KOPT-K1 (cell line): ENCODE data around the gene ELMO1.

ENCODE experiments used
- H3K27ac ChIP-seq: fragments of 200-600 bp; sonication (generic); 2 replicates; pipeline ENCODE4 v1.5.1; 2016; ENCODE audit warnings: antibody characterized with exemption, mild to moderate bottlenecking, low read depth, low read length; ENCODE audit not compliant: poor library complexity, severe bottlenecking
- H3K36me3 ChIP-seq: fragments of 200-600 bp; sonication (generic); 2 replicates; pipeline ENCODE4 v1.5.1; 2017; ENCODE audit warnings: antibody characterized with exemption, mild to moderate bottlenecking, low read length, moderate library complexity; ENCODE audit not compliant: insufficient read depth
- H3K9me3 ChIP-seq: fragments of 200-600 bp; sonication (generic); 2 replicates; pipeline ENCODE4 v1.5.1; 2017; ENCODE audit warnings: antibody characterized with exemption, low read length, mild to moderate bottlenecking; ENCODE audit not compliant: insufficient read depth, poor library complexity, severe bottlenecking

The ELMO1 gene

DNA sequence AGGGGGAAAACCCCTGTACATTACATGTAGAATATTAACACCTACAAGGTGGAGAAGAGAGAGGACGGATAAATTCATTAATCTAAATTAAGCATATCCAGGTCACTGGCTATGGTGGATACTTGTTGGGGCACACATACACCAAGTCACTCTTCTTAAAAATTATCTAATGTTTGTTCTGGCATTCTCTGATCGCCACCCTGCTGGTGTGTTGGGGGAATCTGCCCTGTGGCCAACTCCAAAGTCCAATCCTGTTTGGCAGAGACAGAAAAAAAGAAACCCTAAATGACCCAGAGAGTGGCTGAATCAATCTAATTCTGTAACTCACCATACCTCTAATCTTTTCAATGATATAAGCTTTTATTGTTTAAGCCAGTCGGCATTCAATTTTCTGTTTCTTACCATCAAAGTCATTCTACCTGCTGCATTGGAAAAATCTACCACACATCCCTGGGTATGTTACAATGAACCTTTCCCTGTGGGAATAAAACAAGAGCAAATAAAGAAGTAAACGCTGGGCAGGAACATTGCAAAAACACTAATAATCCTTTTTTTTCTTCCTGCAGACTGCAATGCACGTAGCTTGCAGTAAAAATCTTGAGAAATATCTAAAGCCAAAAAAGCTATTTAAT is 34.2 kb downstream of the ELMO1 start:
- peaks cover 5% of the 10 kb centered on the region for H3K9me3 ChIP-seq
- H3K36me3 ChIP-seq = no peaks in the 10 kb centered on the region
- H3K27ac ChIP-seq = no peak overlapping the region

DNA sequence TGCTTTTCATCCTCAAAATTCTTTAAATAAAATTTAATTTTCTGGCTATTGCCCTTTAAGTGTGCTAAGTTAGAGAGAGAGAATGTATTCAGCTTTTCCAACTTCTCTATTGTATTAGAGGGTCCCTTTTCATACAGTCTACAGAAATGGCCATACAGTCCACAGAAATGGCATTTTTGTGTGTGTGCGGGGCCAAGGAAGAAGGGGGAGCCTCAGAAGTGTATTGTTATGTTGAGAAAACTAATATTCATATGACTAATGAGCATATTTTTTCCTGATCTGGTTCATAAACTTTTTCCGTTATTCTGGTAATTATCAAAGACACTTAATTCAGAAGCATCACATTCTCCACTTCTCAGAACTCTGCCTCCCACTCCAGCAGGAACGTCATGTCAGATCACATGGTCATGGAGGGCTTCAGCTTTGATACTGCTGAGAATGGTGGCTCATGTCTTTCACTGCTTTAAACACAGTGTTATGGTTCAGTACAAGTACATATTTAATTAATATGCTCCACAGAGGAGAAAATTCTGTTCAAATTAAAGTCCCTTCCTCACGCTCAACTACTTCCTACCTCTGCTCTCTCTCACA is 37.1 kb downstream of the ELMO1 start:
- Histone ChIP-seq H3K9me3 (peaks cover 5% of the 10 kb centered on the region), H3K36me3 (no peaks in the 10 kb centered on the region), H3K27ac (no peak overlapping the region)

DNA sequence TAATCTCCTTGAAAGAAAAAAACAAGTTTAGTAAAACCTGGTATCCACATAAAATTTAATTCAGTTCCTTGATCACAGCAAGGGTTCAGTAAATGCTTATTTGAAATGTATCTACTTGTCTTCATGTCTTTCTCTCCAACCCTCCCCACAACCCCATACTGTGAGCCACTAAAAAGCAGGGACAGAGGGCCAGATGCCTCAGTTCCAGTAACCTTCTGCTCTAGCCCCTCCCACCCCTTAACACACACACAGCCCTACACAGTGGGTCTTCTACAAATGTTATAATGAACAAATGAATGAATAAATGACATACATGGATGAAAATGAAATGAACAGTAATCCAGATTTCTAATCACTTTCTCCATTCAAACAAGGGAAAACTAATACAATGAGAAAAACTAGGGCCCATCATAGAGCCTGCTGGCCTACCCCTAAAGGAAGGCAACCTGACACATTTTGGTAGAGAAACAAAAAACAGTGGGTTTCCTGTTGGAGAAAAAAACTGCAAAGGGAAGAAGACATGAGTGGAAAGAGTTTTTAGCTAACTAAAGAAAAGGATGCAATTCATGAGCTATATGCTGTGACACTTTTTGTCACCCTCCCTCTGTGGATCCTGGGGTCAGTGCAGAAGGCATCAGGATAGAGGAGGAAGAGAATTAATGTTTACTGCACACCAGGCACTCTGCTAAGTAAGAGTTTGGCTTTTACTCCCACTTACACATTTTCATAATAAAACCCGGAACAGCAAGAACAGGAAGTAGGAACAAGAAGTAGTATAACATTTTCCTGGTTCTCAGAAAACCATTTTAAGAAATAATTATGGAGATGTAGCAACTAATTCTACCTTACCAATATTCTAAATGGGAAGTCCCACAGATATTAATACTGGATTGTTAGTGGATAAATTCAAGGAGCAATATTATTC is 38.1 kb downstream of the ELMO1 start:
- H3K36me3 ChIP-seq = no peaks in the 10 kb centered on the region
- peaks cover 5% of the 10 kb centered on the region for H3K9me3 ChIP-seq
- H3K27ac ChIP-seq = no peak overlapping the region

DNA sequence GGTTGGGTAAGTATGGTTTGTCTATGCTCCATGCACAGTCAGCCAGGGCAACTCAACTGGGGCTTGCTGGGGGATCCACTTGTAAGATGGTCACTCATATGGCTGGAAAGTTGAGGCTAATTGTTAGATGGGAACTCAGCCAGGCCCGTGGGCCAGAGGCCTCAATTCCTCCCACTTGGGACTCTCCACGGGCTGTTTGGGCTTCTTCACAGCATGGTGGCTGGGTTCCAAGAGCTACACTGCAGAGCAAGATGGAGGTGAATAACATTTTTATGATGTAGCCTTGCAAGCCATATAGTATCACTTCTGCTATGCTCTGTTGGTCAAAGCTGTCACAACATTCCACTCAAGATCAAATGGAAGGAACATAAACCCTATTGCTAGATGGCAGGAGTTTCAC is 39.2 kb downstream of the ELMO1 start:
- Histone ChIP-seq H3K27ac (no peak overlapping the region), H3K36me3 (no peaks in the 10 kb centered on the region), H3K9me3 (peaks cover 5% of the 10 kb centered on the region)

DNA sequence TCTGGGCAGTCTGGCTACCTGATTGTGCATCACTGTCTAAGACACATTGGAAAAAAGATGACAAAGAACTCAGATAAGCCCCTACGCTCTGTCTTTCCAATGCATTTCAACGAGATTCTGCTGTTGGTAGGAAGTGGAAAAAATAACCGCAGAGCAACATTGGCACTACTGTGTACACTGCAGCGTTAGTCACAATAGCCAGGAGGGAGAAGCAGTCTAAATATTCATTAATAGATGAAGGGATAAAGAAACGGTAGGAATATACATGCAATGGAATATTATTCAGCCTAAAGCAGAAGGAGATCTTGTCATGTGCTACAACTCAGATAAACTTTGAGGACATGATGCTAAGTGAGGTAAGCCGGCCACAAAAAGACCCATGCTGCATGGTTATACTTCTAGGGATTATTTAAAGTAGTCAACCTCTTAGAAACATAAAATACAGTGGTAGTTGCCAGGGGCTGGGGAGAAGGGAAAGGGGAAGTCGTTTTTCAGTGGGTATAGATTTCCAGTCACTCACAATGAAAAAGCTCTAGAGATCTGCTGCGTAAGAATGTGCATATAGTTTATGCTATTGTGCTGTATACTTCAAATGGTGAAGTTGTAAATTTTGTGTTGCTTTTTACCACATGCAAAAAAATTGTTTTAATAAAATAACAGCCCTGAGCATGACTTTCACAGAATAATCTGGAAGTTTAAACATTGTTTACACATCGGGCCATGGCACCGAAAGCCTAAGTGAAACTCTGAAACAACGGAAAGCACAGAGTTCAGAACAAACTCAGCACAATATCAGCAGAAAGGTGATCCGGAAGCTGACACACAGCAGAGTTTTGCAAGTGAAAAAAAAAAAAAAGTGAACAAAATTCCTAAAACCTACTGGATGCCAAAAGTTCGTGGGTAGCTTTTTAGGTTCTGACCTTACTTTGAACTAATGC is 40.1 kb downstream of the ELMO1 start:
- H3K36me3 ChIP-seq = no peaks in the 10 kb centered on the region
- H3K9me3 ChIP-seq = peaks cover 5% of the 10 kb centered on the region
- peak overlapping the region; percentile 44 for H3K27ac ChIP-seq

DNA sequence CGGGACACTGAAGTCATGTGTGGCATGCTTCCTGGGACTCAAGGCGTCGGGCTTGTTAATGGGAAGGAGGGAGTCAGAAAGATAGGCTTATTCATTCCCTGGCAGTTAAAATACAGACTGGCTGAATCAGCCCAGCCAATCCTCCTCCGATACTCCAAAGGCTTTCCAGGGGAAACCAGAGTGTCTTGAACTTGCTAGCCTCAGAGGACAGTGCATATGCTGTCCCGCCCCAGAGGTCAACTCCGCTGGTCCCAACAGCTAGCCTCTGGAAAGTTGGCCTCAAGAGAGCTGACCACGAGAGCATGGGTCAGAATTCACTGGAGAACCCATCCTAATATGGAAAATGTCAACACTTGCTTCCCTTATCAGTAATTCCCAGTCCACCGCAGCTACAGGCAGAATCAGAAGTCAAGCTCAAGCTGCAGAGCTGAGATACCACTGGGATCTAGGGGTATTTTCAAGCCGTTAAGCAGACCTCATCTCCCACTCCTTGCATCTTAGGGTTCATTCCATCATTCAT is 43.0 kb downstream of the ELMO1 start:
- Histone ChIP-seq H3K27ac (no peak overlapping the region), H3K9me3 (peaks cover 20% of the 10 kb centered on the region), H3K36me3 (no peaks in the 10 kb centered on the region)

DNA sequence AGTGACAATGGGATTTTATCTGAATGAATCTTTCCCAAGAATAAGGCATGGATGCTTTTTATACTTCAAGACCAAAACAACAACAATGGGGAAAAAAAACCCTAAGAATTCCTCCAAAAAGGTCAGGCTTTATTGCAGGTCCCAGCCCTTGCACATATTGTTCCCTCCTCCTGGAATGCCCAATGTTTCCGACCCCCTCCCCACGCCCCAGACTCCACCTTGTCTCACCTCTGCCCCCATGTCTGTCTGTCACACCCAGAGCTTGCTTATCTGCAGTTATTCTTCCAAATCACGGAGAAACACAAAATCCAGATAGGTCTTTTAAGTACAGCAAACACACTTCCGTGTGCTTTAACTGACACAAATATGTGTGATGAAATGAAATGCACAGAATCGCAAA is 43.5 kb downstream of the ELMO1 start:
- Histone ChIP-seq H3K27ac (no peak overlapping the region), H3K36me3 (no peaks in the 10 kb centered on the region), H3K9me3 (peaks cover 20% of the 10 kb centered on the region)

DNA sequence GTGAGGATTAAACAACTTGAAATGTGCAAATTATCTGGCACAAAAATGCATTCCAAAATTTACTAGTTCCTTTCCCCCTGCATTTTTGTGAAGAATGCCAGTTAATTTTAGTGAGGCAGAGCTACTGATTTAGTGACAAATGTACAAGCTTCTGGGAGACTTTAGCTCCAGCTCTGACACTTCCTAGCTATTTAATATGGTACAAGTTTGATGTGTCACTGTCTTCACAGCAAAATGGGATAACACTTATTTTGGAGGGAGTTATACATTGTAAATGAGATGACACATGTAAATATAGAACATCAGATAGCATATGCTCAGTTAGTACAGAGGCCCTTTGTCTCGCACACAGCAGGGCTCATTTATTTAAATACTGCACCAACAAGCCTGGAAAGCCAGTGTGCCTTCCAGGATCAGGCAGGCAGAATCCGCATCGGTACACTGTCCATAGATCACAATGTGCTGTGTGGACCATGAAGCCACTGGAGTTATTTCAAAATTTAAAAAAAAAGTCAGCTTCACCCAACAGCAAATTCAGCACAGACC is 48.7 kb downstream of the ELMO1 start:
- Histone ChIP-seq H3K36me3 (no peaks in the 10 kb centered on the region), H3K9me3 (peaks cover 20% of the 10 kb centered on the region), H3K27ac (no peak overlapping the region)

DNA sequence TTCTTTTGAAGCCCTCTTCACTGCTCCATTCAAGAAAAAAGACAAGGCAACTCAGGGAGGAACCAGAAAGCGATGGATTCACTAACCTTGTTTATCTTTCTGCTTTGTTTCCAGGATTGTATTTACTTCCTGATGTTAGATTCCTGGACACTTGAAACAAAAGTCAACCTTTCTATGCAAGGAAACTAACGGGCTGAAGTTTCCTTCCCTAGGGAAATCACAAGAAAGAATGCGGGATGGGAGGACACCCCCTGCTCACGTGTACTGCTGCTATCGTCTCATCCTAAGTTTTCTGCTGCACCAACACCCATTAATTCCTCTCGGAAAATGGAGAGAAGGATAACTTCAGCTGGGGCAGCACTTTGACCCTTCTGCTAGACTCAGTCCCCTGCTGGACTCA is 50.3 kb downstream of the ELMO1 start:
- Histone ChIP-seq H3K27ac (no peak overlapping the region), H3K36me3 (no peaks in the 10 kb centered on the region), H3K9me3 (peaks cover 20% of the 10 kb centered on the region)

DNA sequence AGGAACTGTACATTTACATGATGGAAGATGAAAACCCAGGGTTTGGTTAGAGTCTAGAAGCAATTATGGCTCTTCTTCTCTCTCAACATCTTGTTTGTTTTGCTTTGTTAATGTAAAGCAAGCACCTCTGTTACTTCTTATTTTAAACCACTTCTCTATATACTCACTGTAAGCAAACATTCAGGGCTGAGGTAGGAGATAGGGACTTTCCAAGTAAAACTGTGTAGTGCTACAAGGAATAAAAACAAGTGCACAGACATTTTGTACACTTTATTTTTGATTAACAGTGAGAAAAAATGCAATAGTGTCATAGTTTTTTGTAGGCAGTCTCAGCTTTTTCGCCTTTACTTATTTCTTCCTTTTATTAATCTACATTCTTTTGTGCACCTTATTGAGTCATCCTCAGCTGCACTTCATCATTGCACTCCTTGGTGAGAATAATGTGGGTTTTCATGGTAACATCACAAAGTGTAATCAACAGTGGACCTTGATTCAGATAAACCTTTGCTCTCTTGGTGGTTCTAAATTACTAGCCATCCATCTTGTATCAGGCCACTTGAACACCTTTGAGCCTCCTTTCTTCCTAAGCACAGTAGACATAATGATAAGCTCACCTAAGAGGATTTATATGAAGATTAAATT is 52.9 kb downstream of the ELMO1 start:
- Histone ChIP-seq H3K9me3 (peaks cover under 1% of the 10 kb centered on the region), H3K36me3 (no peaks in the 10 kb centered on the region), H3K27ac (no peak overlapping the region)

DNA sequence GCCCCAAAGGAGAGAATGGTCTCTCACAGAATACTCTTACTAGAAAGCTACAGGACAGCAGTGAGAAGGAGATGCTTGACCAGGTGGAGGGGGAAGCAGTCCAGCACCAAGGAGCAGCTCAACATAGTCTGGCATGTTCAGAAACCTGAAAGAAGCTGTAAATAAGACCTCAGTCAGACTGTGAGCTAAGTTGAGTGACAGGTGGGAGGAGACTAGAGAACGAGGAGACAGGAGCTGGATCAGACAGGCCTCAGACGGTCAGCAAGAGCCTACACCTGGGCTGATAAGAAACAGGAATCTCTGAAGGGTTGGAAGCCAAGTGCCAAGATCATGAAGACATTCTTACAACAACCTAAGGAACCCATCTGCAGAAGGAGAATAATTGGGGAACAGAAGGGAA is 54.5 kb downstream of the ELMO1 start:
- H3K9me3 ChIP-seq = no peaks in the 10 kb centered on the region
- H3K27ac ChIP-seq = no peak overlapping the region
- no peaks in the 10 kb centered on the region for H3K36me3 ChIP-seq

DNA sequence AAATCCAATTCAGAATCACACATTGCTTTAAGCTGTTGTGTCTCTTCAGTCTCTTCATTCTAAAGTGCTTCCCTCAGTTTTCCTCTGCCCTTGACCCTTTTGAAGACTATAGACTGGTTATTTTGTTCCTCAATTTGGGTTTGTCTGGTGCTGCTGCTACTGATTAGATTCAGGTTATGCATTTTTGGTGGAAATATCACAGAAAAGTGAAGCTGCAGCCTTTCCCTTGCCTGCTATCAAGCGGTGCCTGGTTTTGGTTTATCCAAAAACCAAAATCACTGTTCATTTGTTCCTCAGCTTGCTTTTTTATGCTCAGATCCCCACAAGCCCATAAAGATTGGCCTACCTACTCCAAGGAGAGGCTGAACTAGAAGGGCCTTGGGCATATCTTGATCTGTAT is 55.2 kb downstream of the ELMO1 start:
- H3K27ac ChIP-seq = no peak overlapping the region
- no peaks in the 10 kb centered on the region for H3K36me3 ChIP-seq
- H3K9me3 ChIP-seq = no peaks in the 10 kb centered on the region

DNA sequence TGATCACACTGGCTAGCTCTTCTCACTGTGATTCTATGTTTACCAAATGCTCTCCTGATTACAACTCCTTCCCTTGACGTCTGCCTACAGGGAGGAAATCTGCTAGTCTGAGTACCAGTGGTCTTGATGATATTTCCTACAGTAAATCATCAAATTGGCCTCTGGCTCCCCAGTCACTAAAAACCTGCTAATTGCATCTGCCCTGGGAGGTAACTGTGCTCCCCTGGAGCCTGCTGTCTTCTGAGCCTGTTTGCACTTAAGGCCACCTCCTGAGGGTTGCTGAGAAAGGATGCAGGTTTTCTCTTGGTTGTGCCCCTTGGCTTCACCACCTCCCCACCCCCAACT is 56.0 kb downstream of the ELMO1 start:
- peak overlapping the region; percentile 25 for H3K27ac ChIP-seq

More for the DNA sequence above, 56.0 kb downstream of the ELMO1 start:
- Histone ChIP-seq H3K9me3 (no peaks in the 10 kb centered on the region), H3K36me3 (no peaks in the 10 kb centered on the region)
